Tibial nerve (tissue), 4 donors: ENCODE measurements around the gene AP1S3.

ENCODE experiments used
- CTCF ChIP-seq, 5 experiments: fragments of 200-600 bp in 3 of 5; fragments of 450-650 bp in 2 of 5; sonication (generic) in 3 of 5; IDR thresholded peaks; one replicate each; pipeline ENCODE4 v1.5.1; 2016 to 2019; ENCODE audit warnings: antibody characterized with exemption in 5 of 5, mild to moderate bottlenecking in 3 of 5, moderate library complexity in 2 of 5
- EP300 ChIP-seq, 2 donors: sonication (generic); formaldehyde crosslinking; IDR thresholded peaks; one replicate each; pipeline ENCODE4 v1.6.1; 2017; ENCODE audit warnings: antibody characterized with exemption in 2 of 2, mild to moderate bottlenecking in 1 of 2
- POLR2A ChIP-seq, 2 donors: fragments of 450-650 bp; IDR thresholded peaks; one replicate each; pipeline ENCODE4 v1.6.1; 2017; ENCODE audit warnings: antibody characterized with exemption in 2 of 2, mild to moderate bottlenecking in 2 of 2, moderate library complexity in 2 of 2

GRCh38 chr2:223711596-223712326 lies 125.6 kb downstream of the AP1S3 start:
- TF ChIP-seq CTCF (IDR thresholded peaks at IDR 0.05) (no peak), POLR2A (IDR thresholded peaks at IDR 0.05) (no peak), EP300 (IDR thresholded peaks at IDR 0.05) (no peak)
